ENCODE data around the gene ATP2A1.

GRCh38 chr16:28882551-28883160 lies 4.4 kb downstream of the ATP2A1 start:
- TF ChIP-seq POLR2AphosphoS5 (IDR thresholded peaks at IDR 0.05; ENCODE audit: borderline replicate concordance, low read depth, low read length) (no peak), EZH2 (IDR thresholded peaks at IDR 0.05) (no peak), FOXP2 (optimal IDR thresholded peaks at IDR 0.05; ENCODE audit: control extremely low read depth, extremely low read length, insufficient read depth) (no peak)

Data from SK-N-MC (cell line).